Nephron (organoid): ENCODE results near the gene CLMN.
A peak's percentile ranks its signal among the peaks of the same experiment; 100 is the strongest.

Experiments
- H3K27ac Mint-ChIP-seq, 3 experiments: 2 replicates each; pipeline ENCODE4 v1.8.0; 2020; ENCODE audit warnings: mixed read lengths in 3 of 3, mild to moderate bottlenecking in 2 of 3, moderate library complexity in 1 of 3
- H3K27me3 Mint-ChIP-seq: 2 replicates; pipeline ENCODE4 v1.8.0; 2021; ENCODE audit warnings: low read depth, mild to moderate bottlenecking, moderate library complexity, mixed read lengths
- H3K36me3 Mint-ChIP-seq: 2 replicates; pipeline ENCODE4 v1.8.0; 2020; ENCODE audit warnings: low read depth, mixed read lengths
- H3K4me1 Mint-ChIP-seq: 2 replicates; pipeline ENCODE4 v1.8.0; 2020; ENCODE audit warnings: mixed read lengths
- H3K4me3 Mint-ChIP-seq, 3 experiments: 2 replicates each; pipeline ENCODE4 v1.8.0; 2020; ENCODE audit warnings: mild to moderate bottlenecking in 3 of 3, mixed read lengths in 3 of 3, moderate library complexity in 2 of 3
- H3K9me3 Mint-ChIP-seq: 2 replicates; pipeline ENCODE4 v1.8.0; 2020; ENCODE audit warnings: mixed read lengths
- TF ChIP-seq, protein P1 (sequence below), 3 experiments: fragments of 200-600 bp; sonication (generic); IDR thresholded peaks; one replicate each; pipeline ENCODE4 v1.5.0; 2021; ENCODE audit warnings: antibody characterized with exemption in 3 of 3; ENCODE audit not compliant: unreplicated experiment in 3 of 3

The CLMN gene

DNA sequence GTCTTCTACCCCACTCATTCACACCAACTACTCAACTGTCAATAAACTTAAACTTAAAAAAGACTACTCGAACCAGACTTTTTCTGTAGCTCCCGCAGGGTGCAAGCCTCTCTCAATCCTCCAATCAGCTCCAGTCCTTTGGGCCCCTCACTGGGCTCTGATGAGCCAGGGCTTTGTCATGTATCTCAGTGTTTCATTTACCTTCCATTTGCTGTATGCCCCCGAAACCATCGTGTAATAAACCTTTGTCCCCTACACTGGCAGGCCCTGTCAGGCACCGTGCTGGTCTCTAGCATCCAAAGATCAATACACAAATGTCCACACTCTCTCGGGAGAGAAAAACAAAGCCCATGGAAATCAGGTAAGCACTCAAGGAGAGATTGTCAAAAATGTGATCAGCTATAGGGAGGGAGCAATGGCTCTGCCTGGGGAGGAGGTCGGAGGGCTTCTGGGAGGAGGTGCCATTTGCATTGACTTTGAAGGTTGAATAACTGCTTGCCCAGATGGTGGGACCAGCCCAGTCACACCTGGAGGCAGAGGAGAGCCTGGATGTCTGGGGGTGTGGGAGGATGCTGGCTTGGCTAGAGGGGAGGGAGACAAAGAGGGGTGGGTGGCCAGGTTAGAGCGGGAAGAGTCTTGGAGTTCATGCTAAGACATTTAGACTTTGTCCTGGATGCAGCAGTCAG is 120.3 kb downstream of the CLMN start:
- Mint-ChIP-seq H3K27me3 (peaks cover 14% of the 10 kb centered on the region), H3K4me1 (peaks cover 9% of the 10 kb centered on the region), H3K9me3 (peaks cover 4% of the 10 kb centered on the region), H3K36me3 (peaks cover 24% of the 10 kb centered on the region), H3K27ac (no peak overlapping the region), H3K4me3 (no peak overlapping the region)
- TF ChIP-seq, protein P1, sequence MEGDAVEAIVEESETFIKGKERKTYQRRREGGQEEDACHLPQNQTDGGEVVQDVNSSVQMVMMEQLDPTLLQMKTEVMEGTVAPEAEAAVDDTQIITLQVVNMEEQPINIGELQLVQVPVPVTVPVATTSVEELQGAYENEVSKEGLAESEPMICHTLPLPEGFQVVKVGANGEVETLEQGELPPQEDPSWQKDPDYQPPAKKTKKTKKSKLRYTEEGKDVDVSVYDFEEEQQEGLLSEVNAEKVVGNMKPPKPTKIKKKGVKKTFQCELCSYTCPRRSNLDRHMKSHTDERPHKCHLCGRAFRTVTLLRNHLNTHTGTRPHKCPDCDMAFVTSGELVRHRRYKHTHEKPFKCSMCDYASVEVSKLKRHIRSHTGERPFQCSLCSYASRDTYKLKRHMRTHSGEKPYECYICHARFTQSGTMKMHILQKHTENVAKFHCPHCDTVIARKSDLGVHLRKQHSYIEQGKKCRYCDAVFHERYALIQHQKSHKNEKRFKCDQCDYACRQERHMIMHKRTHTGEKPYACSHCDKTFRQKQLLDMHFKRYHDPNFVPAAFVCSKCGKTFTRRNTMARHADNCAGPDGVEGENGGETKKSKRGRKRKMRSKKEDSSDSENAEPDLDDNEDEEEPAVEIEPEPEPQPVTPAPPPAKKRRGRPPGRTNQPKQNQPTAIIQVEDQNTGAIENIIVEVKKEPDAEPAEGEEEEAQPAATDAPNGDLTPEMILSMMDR (IDR thresholded peaks at IDR 0.05; ENCODE audit: unreplicated experiment in 3 of 3), result no peak

DNA sequence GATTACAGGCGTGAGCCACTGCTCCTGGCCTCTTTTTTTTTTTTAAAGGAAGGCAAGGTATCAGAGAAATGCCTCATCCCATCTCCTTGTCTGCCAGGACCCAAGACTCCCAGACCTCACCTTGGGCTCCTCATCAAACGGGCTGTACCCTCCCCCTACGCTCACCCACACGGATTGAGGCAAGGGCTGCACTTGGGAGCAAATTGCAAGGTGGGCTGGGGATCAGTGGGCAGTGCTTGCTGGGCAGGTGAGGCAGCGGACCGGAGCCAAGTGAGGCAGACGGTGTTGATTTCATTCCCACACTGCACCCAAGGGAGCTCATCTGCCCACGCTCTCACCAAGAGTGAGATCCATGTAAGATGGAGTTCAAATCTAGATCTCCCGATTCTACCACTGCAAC is 121.4 kb downstream of the CLMN start:
- TF ChIP-seq, protein P1 (IDR thresholded peaks at IDR 0.05; ENCODE audit: unreplicated experiment in 3 of 3), result no peak
- H3K27ac Mint-ChIP-seq, result no peak overlapping the region
- peaks cover 13% of the 10 kb centered on the region for H3K4me1 Mint-ChIP-seq
- H3K27me3 Mint-ChIP-seq, result peaks cover 14% of the 10 kb centered on the region
- no peaks in the 10 kb centered on the region for H3K9me3 Mint-ChIP-seq
- peaks cover 13% of the 10 kb centered on the region for H3K36me3 Mint-ChIP-seq
- no peak overlapping the region for H3K4me3 Mint-ChIP-seq

DNA sequence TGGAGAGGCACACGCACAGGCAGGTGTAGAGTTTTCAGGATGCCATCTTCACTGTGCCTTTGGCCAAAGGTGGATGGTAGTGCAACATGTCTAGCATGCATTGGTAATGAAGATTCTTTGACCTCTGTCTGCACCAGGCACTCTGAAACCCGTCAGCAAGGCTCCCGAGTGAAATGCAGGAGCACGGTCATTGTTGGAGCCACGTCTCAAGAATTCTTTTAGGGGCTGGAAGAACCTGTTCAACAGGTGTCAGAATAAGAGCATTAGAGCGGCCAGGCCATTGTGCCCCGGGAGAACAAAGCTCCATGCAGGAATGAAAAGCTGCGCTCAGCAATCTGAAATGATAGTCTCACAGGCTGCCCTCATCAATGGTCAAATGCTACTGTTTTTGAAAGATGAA is 122.2 kb downstream of the CLMN start:
- TF ChIP-seq, protein P1 (IDR thresholded peaks at IDR 0.05; ENCODE audit: unreplicated experiment in 3 of 3), result no peak
- no peaks in the 10 kb centered on the region for H3K9me3 Mint-ChIP-seq
- H3K27ac Mint-ChIP-seq, result peak overlapping the region in 2 of 3 experiments; percentile 62 to 91
- H3K36me3 Mint-ChIP-seq, result peaks cover 7% of the 10 kb centered on the region
- H3K4me1 Mint-ChIP-seq, result peaks cover 16% of the 10 kb centered on the region
- H3K27me3 Mint-ChIP-seq, result peaks cover 14% of the 10 kb centered on the region
- no peak overlapping the region for H3K4me3 Mint-ChIP-seq

DNA sequence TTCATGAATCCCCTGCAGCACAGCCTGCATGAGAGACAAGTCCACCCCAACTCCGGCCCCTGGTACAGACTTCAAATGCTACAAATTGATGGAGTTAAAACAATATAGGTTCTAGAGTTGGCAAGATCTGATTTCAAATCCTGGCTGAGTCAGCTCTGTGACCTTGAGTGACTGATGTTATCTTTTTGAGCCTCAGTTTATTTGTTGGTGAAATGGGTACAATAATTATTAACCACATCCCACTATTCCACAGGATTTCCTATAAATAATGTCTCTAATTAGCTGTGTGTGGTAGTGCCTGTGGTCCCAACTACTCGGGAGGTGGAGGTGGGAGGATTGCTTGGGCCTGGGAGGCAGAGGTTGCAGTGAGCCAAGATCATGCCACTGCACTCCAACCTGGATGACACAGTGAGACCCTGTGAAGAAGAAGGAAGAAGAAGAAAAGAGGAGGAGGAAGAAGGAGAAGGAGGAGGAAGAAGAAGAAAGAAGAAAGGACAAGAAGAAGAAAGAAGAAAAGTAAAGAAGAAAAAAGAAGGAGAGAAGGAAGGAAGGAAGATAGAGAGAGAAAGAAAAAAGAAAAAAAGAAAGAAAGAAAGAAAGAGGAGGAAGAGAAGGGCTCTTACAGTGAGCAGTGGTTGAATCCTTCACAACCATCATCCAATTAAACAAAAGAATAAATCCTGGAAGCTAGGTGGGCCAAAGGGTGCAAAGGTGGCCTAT is 122.7 kb downstream of the CLMN start:
- H3K36me3 Mint-ChIP-seq, result peaks cover 7% of the 10 kb centered on the region
- H3K27ac Mint-ChIP-seq, result peak overlapping the region in 1 of 3 experiments; percentile 91
- H3K4me3 Mint-ChIP-seq, result no peak overlapping the region
- H3K27me3 Mint-ChIP-seq, result peaks cover 14% of the 10 kb centered on the region
- H3K4me1 Mint-ChIP-seq, result peaks cover 21% of the 10 kb centered on the region
- TF ChIP-seq, protein P1 (IDR thresholded peaks at IDR 0.05; ENCODE audit: unreplicated experiment in 3 of 3), result no peak
- H3K9me3 Mint-ChIP-seq, result no peaks in the 10 kb centered on the region

DNA sequence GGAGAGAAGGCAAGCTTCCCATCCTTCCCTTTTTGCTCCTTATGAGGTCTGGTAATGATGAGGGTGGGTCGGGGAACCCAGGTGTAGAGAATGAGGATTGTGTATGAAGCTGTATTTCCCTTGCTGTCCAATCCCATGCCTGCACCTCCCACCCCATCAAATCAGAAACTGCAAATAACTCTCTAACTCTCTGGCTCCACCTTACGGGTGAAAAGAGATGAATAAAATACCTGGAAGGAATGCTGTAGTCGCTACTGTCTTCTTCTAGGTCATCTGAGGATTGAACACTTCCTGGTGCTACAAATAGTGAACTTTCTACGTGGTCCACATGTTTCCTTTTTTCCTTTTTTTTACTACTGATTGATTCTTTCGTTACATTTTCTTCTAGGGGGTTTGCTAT is 123.4 kb downstream of the CLMN start:
- TF ChIP-seq, protein P1 (IDR thresholded peaks at IDR 0.05; ENCODE audit: unreplicated experiment in 3 of 3), result peak in 1 of 3 experiments; percentile 20
- peaks cover 7% of the 10 kb centered on the region for H3K36me3 Mint-ChIP-seq
- H3K27me3 Mint-ChIP-seq, result peaks cover 14% of the 10 kb centered on the region
- H3K9me3 Mint-ChIP-seq, result no peaks in the 10 kb centered on the region
- no peak overlapping the region for H3K4me3 Mint-ChIP-seq
- peak overlapping the region in 2 of 3 experiments; percentile 42 to 91 for H3K27ac Mint-ChIP-seq
- peaks cover 26% of the 10 kb centered on the region for H3K4me1 Mint-ChIP-seq
